Psoas muscle (tissue), 8 donors: Measurements from ENCODE around the gene PPP5C. TPM values are rescaled to one million over a fixed set of nuclear protein-coding genes. Genes with fewer than 3 reads are reported as not detected.

Source experiments
- ATAC-seq, 4 donors: fragments of 200-7000 bp; cut with Tn5 transposase; one replicate each; pipeline ENCODE4 v1.9.1; 2020; ENCODE audit warnings: moderate library complexity in 3 of 4, mild to moderate bottlenecking in 2 of 4
- DNase-seq, 2 donors: peaks; one replicate each; pipeline ENCODE4 v3.0.0-alpha.2; 2020
- H3K27ac ChIP-seq: fragments of 200-600 bp; one replicate; pipeline ENCODE4 v1.8.0; 2022
- H3K27me3 ChIP-seq, 3 donors: fragments of 200-600 bp in 1 of 3; one replicate each; pipeline versions ENCODE4 v1.6.1 to v1.8.0; 2013 to 2022; ENCODE audit warnings: low read length in 2 of 3, mild to moderate bottlenecking in 2 of 3, moderate library complexity in 1 of 3; ENCODE audit not compliant: insufficient read depth in 3 of 3
- H3K36me3 ChIP-seq, 2 donors: fragments of 200-600 bp in 1 of 2; one replicate each; pipeline versions ENCODE4 v1.6.1 to v1.8.0; 2013 to 2022; ENCODE audit warnings: low read depth in 1 of 2, mild to moderate bottlenecking in 1 of 2, moderate library complexity in 1 of 2; ENCODE audit not compliant: insufficient read depth in 1 of 2
- H3K4me1 ChIP-seq: fragments of 200-600 bp; one replicate; pipeline ENCODE4 v1.8.0; 2022
- H3K4me3 ChIP-seq: fragments of 200-600 bp; one replicate; pipeline ENCODE4 v1.8.0; 2022; ENCODE audit warnings: mild to moderate bottlenecking
- H3K9me3 ChIP-seq: fragments of 200-600 bp; one replicate; pipeline ENCODE4 v1.8.0; 2022
- CTCF ChIP-seq: fragments of 200-600 bp; IDR thresholded peaks from one replicate; pipeline ENCODE4 v1.8.0; 2022; ENCODE audit warnings: antibody characterized with exemption
- WGBS, 3 donors: extraction: QIAGEN DNeasy Blood & Tissue Kit; methylation state at CpG; one replicate each; pipeline versions ENCODE4 v1.1.6 to v1.1.7; 2013; 5-methylcytosine and 5-hydroxymethylcytosine counted together
- intact Hi-C, 2 donors: fragments of 100-400 bp; cut with DNase I; formaldehyde crosslinking; loops; one replicate each; pipeline versions ENCODE4 v1.11.0 to v1.14.2; 2022
- polyA plus RNA-seq, 3 donors: library from polyadenylated mRNA; stranded (reverse); fragments of 200-250 nt; gene quantifications; one replicate each; pipeline ENCODE4 v1.2.3, GENCODE V29; 2013
- total RNA-seq, 4 donors: library from RNA; stranded (reverse); fragmentation: NEBNext Ultra II Directional in 2 of 4; extraction: Animal tissue kit (Norgen Biotek cat#: 25700) in 2 of 4; gene quantifications; one replicate each; pipeline versions ENCODE4 v1.2.1 to v1.2.4, GENCODE V29; 2021 to 2023
- donor health status: healthy with polysubstance abuse.
- donor health status: DM: no; HTN: no; CAD: no; lungs with moderate emphysema.
- donor health status: Bipolar disorder and iron deficiency.
- donor health status: healthy.
- donor health status: DM: yes; HTN: yes; CAD: no.
- donor health status: DM: no; HTN: no; CAD: no.
- donor health status: DM: no; HTN: no; CAD: no.
- donor health status: DM: yes; HTN: yes; CAD: no.

Gene PPP5C
- total and polyA plus RNA-seq, 7 donors: 39.7 to 73.6 (median 51.9) TPM

- Histone ChIP-seq H3K27me3 (no peaks in the 10 kb centered on the region), H3K27ac (peak overlapping the region; percentile 27), H3K9me3 (no peaks in the 10 kb centered on the region), H3K36me3 (peaks cover 0 to 25% of the 10 kb centered on the region in 2 donors), H3K4me1 (peaks cover 51% of the 10 kb centered on the region), H3K4me3 (no peak overlapping the region)
- no peak for TF ChIP-seq CTCF
- intact Hi-C loops: no loop called here
- DNase-seq (no peak), ATAC-seq (no peak)
- WGBS, 3 donors: 81 to 90% (median 86%) methylated on average over 20 of the region's 20 CpGs
These were observed 29.6 kb downstream of the PPP5C start for GRCh38 chr19:46376241-46377153.

GRCh38 chr19:46378268-46378667 is 31.4 kb downstream of the PPP5C start:
- DNase-seq (no peak), ATAC-seq (peak; percentile 65 to 86 (median 72))
- Histone ChIP-seq H3K4me1 (peaks cover 42% of the 10 kb centered on the region), H3K4me3 (peak overlapping the region; percentile 11), H3K27me3 (no peaks in the 10 kb centered on the region), H3K36me3 (peaks cover 0 to 43% of the 10 kb centered on the region in 2 donors), H3K27ac (peak overlapping the region; percentile 73), H3K9me3 (no peaks in the 10 kb centered on the region)
- intact Hi-C loops: no loop called here
- 16 to 24% (median 22%) methylated on average over 2 of the region's 2 CpGs for WGBS, 3 donors
- no peak for TF ChIP-seq CTCF

GRCh38 chr19:46380690-46381089 is 33.8 kb downstream of the PPP5C start:
- H3K36me3 ChIP-seq: peaks cover 0 to 64% of the 10 kb centered on the region in 2 donors
- WGBS, 3 donors: 93 to 97% (median 94%) methylated on average over 2 of the region's 2 CpGs

GRCh38 chr19:46381346-46381745 is 34.5 kb downstream of the PPP5C start:
- no peak overlapping the region for H3K4me3 ChIP-seq
- 93 to 100% (median 99%) methylated on average over 2 of the region's 2 CpGs for WGBS, 3 donors
- no peaks in the 10 kb centered on the region for H3K27me3 ChIP-seq
- intact Hi-C loops: no loop called here
- DNase-seq (no peak), ATAC-seq (no peak)
- H3K36me3 ChIP-seq: peaks cover 3 to 59% of the 10 kb centered on the region in 2 donors
- no peak overlapping the region for H3K27ac ChIP-seq
- H3K9me3 ChIP-seq: no peaks in the 10 kb centered on the region
- peaks cover 29% of the 10 kb centered on the region for H3K4me1 ChIP-seq
- no peak for TF ChIP-seq CTCF

More at GRCh38 chr19:46380690-46381089, 33.8 kb downstream of the PPP5C start:
- no peak for DNase-seq
- H3K9me3 ChIP-seq: no peaks in the 10 kb centered on the region
- peaks cover 29% of the 10 kb centered on the region for H3K4me1 ChIP-seq
- H3K27me3 ChIP-seq: no peaks in the 10 kb centered on the region
- intact Hi-C loops: no loop called here
- peak overlapping the region; percentile 35 for H3K4me3 ChIP-seq
- ATAC-seq: no peak
- no peak for TF ChIP-seq CTCF
- peak overlapping the region; percentile 59 for H3K27ac ChIP-seq
